ENCODE measurements around the gene GSE1. TPM values are rescaled to one million over a fixed set of nuclear protein-coding genes. Genes with fewer than 3 reads are reported as not detected.

The GSE1 gene
- total and polyA plus RNA-seq, 2 experiments from 2014 or later, result 32.4 to 135 TPM

- H3K4me1 Mint-ChIP-seq, result peaks cover 80% of the 10 kb centered on the region
- DNase-seq (ENCODE audit: low spot score), result no peak
- 0 out of 2 replicates have a peak overlapping the region, but pooled peaks have one; percentile 30 for H3K27ac ChIP-seq (ENCODE audit: low read depth)
Observed at GRCh38 chr16:85574672-85575475, 38.2 kb upstream of the GSE1 start.

GRCh38 chr16:85575920-85576319 lies 37.2 kb upstream of the GSE1 start:
- DNase-seq (ENCODE audit: low spot score), result no peak
- TF ChIP-seq EZH2 (IDR thresholded peaks at IDR 0.05; ENCODE audit: low read depth, unreplicated experiment) (no peak), POLR2AphosphoS5 (IDR thresholded peaks at IDR 0.05; ENCODE audit: low read depth) (no peak), ZNF331 (CRISPR knock-in tag; IDR thresholded peaks at IDR 0.05; ENCODE audit: low read depth) (no peak), CREB1 (CRISPR knock-in tag; IDR thresholded peaks at IDR 0.05; ENCODE audit: low read depth) (no peak), STAT1 (IDR thresholded peaks at IDR 0.05; ENCODE audit: unreplicated experiment) (no peak), EZH2phosphoT487 (IDR thresholded peaks at IDR 0.05; ENCODE audit: unreplicated experiment) (no peak), ZNF462 (CRISPR knock-in tag; IDR thresholded peaks at IDR 0.05) (no peak), NANOG (IDR thresholded peaks at IDR 0.05; ENCODE audit: borderline replicate concordance) (no peak), JUNB (IDR thresholded peaks at IDR 0.05; ENCODE audit: unreplicated experiment) (no peak)
- TF ChIP-seq, protein P1, sequence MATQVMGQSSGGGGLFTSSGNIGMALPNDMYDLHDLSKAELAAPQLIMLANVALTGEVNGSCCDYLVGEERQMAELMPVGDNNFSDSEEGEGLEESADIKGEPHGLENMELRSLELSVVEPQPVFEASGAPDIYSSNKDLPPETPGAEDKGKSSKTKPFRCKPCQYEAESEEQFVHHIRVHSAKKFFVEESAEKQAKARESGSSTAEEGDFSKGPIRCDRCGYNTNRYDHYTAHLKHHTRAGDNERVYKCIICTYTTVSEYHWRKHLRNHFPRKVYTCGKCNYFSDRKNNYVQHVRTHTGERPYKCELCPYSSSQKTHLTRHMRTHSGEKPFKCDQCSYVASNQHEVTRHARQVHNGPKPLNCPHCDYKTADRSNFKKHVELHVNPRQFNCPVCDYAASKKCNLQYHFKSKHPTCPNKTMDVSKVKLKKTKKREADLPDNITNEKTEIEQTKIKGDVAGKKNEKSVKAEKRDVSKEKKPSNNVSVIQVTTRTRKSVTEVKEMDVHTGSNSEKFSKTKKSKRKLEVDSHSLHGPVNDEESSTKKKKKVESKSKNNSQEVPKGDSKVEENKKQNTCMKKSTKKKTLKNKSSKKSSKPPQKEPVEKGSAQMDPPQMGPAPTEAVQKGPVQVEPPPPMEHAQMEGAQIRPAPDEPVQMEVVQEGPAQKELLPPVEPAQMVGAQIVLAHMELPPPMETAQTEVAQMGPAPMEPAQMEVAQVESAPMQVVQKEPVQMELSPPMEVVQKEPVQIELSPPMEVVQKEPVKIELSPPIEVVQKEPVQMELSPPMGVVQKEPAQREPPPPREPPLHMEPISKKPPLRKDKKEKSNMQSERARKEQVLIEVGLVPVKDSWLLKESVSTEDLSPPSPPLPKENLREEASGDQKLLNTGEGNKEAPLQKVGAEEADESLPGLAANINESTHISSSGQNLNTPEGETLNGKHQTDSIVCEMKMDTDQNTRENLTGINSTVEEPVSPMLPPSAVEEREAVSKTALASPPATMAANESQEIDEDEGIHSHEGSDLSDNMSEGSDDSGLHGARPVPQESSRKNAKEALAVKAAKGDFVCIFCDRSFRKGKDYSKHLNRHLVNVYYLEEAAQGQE (IDR thresholded peaks at IDR 0.05; ENCODE audit: unreplicated experiment), result no peak

More at GRCh38 chr16:85574672-85575475, 38.2 kb upstream of the GSE1 start:
- no peaks in the 10 kb centered on the region; the same call in 2 of the 3 replicates for H3K9me3 Mint-ChIP-seq
- H3K4me3 ChIP-seq, result no peak overlapping the region
- H3F3A ChIP-seq (replicated peaks; ENCODE audit: low read depth), result peaks cover 44% of the 10 kb centered on the region
- no peak overlapping the region for H3K27ac Mint-ChIP-seq
- no peaks in the 10 kb centered on the region; the same call in 1 of the 2 replicates for H4K20me1 ChIP-seq (replicated peaks; ENCODE audit: insufficient read depth)
- peaks cover 27% of the 10 kb centered on the region for H3K27me3 Mint-ChIP-seq (ENCODE audit: insufficient read depth, low read depth, poor library complexity)
- H3K36me3 Mint-ChIP-seq (ENCODE audit: low read depth), result peaks cover 2% of the 10 kb centered on the region; the same call in 1 of the 3 replicates
- H3K79me2 ChIP-seq (replicated peaks; ENCODE audit: insufficient read depth), result peaks cover 62% of the 10 kb centered on the region
- no peaks in the 10 kb centered on the region for H3K36me3 ChIP-seq (ENCODE audit: insufficient read depth)
- ATAC-seq, result no peak
- no peak overlapping the region for H2AFZ ChIP-seq
- TF ChIP-seq EZH2 (IDR thresholded peaks at IDR 0.05; ENCODE audit: low read depth, unreplicated experiment) (no peak), EZH2phosphoT487 (IDR thresholded peaks at IDR 0.05; ENCODE audit: unreplicated experiment) (no peak), JUNB (IDR thresholded peaks at IDR 0.05; ENCODE audit: unreplicated experiment) (no peak)
- no peak overlapping the region; the same call in 2 of the 3 replicates for H3K4me3 Mint-ChIP-seq
- 0 out of 2 replicates have a peak, but pooled peaks cover 3% of the 10 kb centered on the region for H3K27me3 ChIP-seq (ENCODE audit: insufficient read depth)
- peak overlapping the region; percentile 29; the same call in 1 of the 2 replicates for H3K4me2 ChIP-seq
- H3K9me2 ChIP-seq (ENCODE audit: insufficient read depth), result no peaks in the 10 kb centered on the region
- peaks cover 66% of the 10 kb centered on the region for H3K4me1 ChIP-seq (ENCODE audit: insufficient read depth)

More at GRCh38 chr16:85575920-85576319, 37.2 kb upstream of the GSE1 start:
- no peak overlapping the region; the same call in 2 of the 3 replicates for H3K4me3 Mint-ChIP-seq
- peaks cover 80% of the 10 kb centered on the region for H3K4me1 Mint-ChIP-seq
- H3K27ac Mint-ChIP-seq, result no peak overlapping the region
- Histone ChIP-seq H3K79me2 (replicated peaks; ENCODE audit: insufficient read depth) (peaks cover 61% of the 10 kb centered on the region), H3K4me1 (ENCODE audit: insufficient read depth) (peaks cover 66% of the 10 kb centered on the region), H3K27ac (ENCODE audit: low read depth) (no peak overlapping the region), H3K4me2 (peak overlapping the region; percentile 11; the same call in 1 of the 2 replicates), H3F3A (replicated peaks; ENCODE audit: low read depth) (peaks cover 43% of the 10 kb centered on the region), H3K27me3 (ENCODE audit: insufficient read depth) (peaks cover 13% of the 10 kb centered on the region), H3K4me3 (no peak overlapping the region), H3K9me2 (ENCODE audit: insufficient read depth) (no peaks in the 10 kb centered on the region), H2AFZ (no peak overlapping the region), H3K36me3 (ENCODE audit: insufficient read depth) (no peaks in the 10 kb centered on the region), H4K20me1 (replicated peaks; ENCODE audit: insufficient read depth) (no peaks in the 10 kb centered on the region; the same call in 1 of the 2 replicates)
- peaks cover 7% of the 10 kb centered on the region; the same call in 2 of the 3 replicates for H3K9me3 Mint-ChIP-seq
- peaks cover 35% of the 10 kb centered on the region for H3K27me3 Mint-ChIP-seq (ENCODE audit: insufficient read depth, low read depth, poor library complexity)
- peaks cover 5% of the 10 kb centered on the region for H3K36me3 Mint-ChIP-seq (ENCODE audit: low read depth)
- ATAC-seq, result no peak
